AG09309 (cell line): Measurements from ENCODE around the gene EVC2.

Experiments
- DNase-seq: peaks from one replicate; pipeline ENCODE4 v3.0.0-alpha.2; 2010; ENCODE audit warnings: low read depth
- H3K4me3 ChIP-seq: 2 replicates; pipeline ENCODE4 v1.5.1; 2011; ENCODE audit warnings: mild to moderate bottlenecking, low read depth, low read length, moderate library complexity; ENCODE audit not compliant: control insufficient read depth
- TF ChIP-seq, protein P1 (sequence below): IDR thresholded peaks from 2 replicates; pipeline ENCODE4 v1.5.1; 2011; ENCODE audit warnings: mild to moderate bottlenecking, low read depth, low read length, inconsistent platforms; ENCODE audit not compliant: insufficient read depth, control insufficient read depth; ENCODE audit errors: missing control alignments

EVC2 gene

DNA sequence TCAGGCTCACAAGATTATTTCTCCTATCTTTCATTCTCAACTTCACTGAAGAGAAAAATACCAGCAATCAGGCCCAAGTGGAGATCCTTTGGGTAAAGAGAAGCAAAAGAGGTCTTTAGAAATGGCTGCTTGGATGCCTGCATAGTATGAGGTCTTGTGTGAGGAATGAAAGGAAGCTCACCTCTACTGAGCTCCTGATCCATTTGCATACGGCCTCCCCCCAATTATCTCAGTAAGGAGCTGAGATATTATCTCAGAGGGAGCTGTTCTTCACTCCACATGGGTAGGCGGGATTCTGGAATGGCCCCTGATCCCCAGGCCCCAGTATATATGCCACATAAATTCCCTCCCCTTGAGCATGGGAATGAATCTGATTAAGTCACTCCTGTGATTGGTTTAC lies 75.8 kb downstream of the EVC2 start:
- DNase-seq, result no peak
- TF ChIP-seq, protein P1, sequence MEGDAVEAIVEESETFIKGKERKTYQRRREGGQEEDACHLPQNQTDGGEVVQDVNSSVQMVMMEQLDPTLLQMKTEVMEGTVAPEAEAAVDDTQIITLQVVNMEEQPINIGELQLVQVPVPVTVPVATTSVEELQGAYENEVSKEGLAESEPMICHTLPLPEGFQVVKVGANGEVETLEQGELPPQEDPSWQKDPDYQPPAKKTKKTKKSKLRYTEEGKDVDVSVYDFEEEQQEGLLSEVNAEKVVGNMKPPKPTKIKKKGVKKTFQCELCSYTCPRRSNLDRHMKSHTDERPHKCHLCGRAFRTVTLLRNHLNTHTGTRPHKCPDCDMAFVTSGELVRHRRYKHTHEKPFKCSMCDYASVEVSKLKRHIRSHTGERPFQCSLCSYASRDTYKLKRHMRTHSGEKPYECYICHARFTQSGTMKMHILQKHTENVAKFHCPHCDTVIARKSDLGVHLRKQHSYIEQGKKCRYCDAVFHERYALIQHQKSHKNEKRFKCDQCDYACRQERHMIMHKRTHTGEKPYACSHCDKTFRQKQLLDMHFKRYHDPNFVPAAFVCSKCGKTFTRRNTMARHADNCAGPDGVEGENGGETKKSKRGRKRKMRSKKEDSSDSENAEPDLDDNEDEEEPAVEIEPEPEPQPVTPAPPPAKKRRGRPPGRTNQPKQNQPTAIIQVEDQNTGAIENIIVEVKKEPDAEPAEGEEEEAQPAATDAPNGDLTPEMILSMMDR, result no peak
- H3K4me3 ChIP-seq, result no peak overlapping the region

DNA sequence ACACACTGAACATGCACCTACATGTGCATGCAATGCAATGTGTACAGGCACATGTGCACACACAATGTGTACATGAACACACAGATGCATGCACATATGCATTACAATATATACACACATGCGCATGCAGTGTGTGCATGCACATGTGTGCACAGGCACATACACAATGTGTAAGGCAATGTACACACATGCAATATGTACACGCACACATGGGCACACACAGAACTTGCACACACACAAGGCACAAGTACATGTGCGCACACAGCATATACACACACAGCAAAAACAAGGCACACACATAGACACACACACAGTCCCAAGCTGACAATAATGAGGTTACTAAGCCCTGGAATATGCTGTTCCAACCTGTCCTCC lies 76.3 kb downstream of the EVC2 start:
- no peak overlapping the region for H3K4me3 ChIP-seq
- no peak for DNase-seq
- TF ChIP-seq, protein P1, result no peak

DNA sequence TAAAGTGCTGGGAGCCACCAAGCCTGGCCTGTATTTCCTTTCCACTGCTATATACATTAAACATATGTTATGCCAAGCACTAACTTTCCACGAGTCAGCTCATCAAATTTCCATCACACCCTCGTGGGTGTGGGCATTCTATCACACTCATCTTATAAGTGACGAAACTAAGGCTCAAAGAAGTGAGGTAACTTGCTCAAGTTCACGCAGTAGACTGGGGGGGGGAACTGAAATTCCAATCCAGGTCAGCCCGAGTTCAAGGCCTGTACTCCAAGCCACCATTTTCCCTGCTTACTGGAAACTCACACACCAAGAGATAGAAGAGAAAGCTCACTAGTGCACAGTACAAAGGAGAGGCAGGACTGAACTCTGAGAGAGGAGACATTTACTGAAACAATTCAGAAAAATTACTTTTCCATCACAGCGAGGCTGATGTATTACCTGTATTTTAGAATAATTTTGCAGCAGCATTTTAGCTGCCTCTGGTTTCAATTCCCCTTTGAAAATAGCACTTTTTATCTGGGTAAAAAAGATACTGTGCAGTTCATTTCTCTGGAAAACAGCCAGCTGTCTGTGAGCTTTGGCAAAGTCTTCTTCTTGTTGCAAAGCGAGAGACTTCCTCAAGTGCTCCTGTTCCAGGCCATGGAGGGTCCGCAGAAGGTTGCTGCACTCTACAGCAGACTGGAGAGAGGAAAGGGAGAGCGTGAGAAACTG lies 76.8 kb downstream of the EVC2 start:
- TF ChIP-seq, protein P1, result no peak
- no peak for DNase-seq
- H3K4me3 ChIP-seq, result no peak overlapping the region

DNA sequence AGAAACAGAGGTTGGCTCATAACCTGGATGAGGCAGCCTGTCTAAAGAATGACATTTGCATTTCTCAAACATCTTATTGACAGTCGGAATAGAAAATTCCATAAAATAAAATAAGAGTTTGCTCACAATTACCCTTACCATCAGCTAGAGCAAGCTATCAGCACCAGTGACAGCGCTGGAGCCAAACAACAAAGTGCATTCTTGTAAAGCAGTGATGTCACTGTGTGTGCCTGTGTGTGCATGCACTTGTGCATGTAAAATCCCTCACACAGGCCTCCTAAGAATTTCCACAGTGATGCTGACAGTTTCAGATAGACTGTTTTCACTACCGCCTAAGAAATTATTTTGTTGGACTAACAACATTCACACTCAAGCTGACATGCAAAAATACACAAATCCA lies 77.6 kb downstream of the EVC2 start:
- H3K4me3 ChIP-seq, result no peak overlapping the region
- no peak for DNase-seq
- TF ChIP-seq, protein P1, result no peak

DNA sequence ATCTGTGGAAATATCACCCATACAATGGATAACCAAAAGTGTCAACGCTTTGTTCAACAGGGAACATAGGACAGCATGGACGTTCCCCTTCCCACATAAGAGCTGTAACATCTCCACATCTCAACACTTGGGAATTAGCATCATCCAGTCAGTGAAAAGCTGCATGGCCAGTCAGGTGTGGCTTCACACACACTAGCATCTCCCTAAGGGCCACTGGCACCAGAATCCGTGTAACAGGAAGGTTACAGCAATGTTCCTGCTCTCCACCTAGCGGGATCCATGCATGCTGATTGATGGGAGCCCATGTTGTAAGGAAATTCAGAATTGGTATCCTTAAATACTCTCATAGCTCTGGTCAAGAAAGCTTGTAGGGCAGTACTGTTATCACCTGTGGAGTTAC lies 78.8 kb downstream of the EVC2 start:
- no peak for DNase-seq
- H3K4me3 ChIP-seq, result no peak overlapping the region
- TF ChIP-seq, protein P1, result no peak

DNA sequence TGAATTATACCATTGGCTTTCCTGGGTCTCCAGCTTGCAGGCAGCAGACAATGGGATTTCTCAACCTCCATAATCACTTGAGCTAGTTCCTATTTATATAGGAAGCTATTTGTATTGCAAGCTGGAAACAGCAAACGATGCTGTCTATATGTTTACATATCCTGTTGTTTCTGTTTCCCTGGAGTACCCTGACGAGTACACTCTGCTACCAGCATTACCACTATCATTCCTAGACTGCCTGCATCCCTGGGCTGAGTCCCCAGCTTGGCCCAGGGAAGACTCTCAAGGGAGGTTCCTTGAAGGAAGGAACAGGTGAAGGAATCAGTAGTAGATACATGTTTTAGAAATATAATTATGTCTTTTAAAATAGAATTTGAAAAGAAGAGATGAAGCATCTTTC lies 81.4 kb downstream of the EVC2 start:
- DNase-seq, result no peak
- H3K4me3 ChIP-seq, result no peak overlapping the region
- TF ChIP-seq, protein P1, result no peak
